Muscle layer of colon (tissue), 2 donors: ENCODE results near the gene UCHL5.
A peak's percentile ranks its signal among the peaks of the same experiment; 100 is the strongest.
"Not testable (repeated sequence)": the region's sequence is repeated elsewhere in the genome, so short reads cannot be mapped to it uniquely, and the experiment has no call there.

Source experiments
- H3K27ac ChIP-seq: one replicate; pipeline ENCODE4 v1.7.0; 2013; ENCODE audit warnings: low read depth, mild to moderate bottlenecking, low read length, moderate library complexity
- H3K27me3 ChIP-seq, 2 donors: one replicate each; pipeline ENCODE4 v1.7.0; 2013; ENCODE audit warnings: low read length in 2 of 2, mild to moderate bottlenecking in 2 of 2; ENCODE audit not compliant: insufficient read depth in 2 of 2, control insufficient read depth in 1 of 2
- H3K36me3 ChIP-seq: one replicate; pipeline ENCODE4 v1.7.0; 2013; ENCODE audit warnings: mild to moderate bottlenecking, low read length; ENCODE audit not compliant: insufficient read depth
- H3K4me1 ChIP-seq: one replicate; pipeline ENCODE4 v1.7.0; 2013; ENCODE audit warnings: mild to moderate bottlenecking, low read length; ENCODE audit not compliant: insufficient read depth
- H3K4me3 ChIP-seq, 2 donors: one replicate each; pipeline ENCODE4 v1.7.0; 2013; ENCODE audit warnings: low read length in 2 of 2, low read depth in 1 of 2, mild to moderate bottlenecking in 1 of 2, moderate library complexity in 1 of 2
- H3K9ac ChIP-seq: one replicate; pipeline ENCODE4 v1.7.0; 2013; ENCODE audit warnings: low read length
- H3K9me3 ChIP-seq: one replicate; pipeline ENCODE4 v1.7.0; 2013; ENCODE audit warnings: mild to moderate bottlenecking, low read length
- donor health status: abdominal sarcoma.
- donor health status: Adenocarcinoma of cecum.

The UCHL5 gene

DNA sequence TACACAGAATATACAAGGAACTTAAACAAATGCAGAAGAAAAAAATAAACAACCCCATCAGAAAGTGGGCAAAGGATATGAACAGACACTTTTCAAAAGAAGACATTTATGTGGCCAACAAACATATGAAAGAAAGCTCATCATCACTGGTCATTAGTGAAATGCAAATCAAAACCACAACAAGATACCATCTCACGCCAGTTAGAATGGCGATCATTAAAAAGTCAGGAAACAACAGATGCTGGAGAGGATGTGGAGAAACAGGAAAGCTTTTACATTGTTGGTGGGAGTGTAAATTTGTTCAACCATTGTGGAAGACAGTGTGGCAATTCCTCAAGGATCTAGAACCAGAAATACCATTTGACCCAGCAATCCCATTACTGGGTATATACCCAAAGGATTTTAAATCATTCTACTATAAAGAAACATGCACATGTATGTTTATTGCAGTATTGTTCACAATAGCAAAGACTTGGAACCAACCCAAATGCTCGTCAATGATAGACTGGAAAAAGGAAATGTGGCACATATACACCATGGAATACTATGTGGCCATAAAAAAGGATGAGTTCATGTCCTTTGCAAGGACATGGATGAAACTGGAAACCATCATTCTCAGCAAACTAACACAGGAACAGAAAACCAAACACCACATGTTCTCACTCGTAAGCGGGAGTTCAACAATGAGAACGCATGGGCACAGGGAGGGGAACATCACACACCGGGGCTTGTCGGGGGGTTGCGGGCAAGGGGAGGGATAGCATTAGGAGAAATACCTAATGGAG, 26.3 kb downstream of the UCHL5 start:
- not testable (repeated sequence) for H3K9ac ChIP-seq, H3K4me1 ChIP-seq, H3K4me3 ChIP-seq, H3K27ac ChIP-seq, H3K27me3 ChIP-seq, H3K36me3 ChIP-seq, H3K9me3 ChIP-seq

DNA sequence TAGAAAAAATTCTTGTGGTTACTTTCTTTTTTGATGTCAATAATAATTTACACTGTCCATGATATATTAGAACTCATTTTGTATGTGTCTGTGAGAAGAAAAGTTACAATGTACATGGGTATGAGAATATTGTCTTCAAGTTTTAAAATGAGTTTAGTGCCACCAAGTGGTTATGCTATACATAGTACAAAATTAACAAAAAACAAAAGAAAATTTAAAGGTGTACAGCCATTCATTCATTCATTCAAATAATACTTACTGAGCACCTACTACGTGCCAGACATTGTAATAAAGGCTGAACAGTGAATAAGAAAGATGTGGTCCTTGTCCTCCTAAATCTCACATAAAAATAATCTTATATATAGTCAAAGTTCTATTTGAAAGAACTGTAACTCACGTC, 27.7 kb downstream of the UCHL5 start:
- H3K36me3 ChIP-seq: no peaks in the 10 kb centered on the region
- no peak overlapping the region for H3K27ac ChIP-seq
- H3K9me3 ChIP-seq: no peaks in the 10 kb centered on the region
- no peaks in the 10 kb centered on the region for H3K27me3 ChIP-seq
- no peak overlapping the region for H3K4me3 ChIP-seq
- no peaks in the 10 kb centered on the region for H3K4me1 ChIP-seq
- no peak overlapping the region for H3K9ac ChIP-seq

DNA sequence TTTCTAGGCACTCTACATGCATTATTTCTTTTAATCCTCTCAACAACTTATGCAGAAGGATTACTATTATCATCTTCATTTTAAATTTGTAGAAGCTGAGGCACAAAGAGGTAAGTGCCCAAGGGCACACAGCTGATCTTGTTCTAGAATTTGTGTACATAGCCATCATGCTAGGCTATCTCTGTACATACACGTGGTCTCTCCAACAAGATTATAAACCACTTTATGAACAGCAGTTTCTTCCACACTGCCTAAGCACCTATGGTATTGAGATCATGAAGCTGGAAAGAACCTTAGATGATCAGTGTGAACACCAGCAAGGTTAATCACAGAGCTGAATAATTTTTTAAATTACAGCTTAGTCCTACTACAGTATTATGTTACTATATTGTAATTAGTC, 28.9 kb downstream of the UCHL5 start:
- H3K36me3 ChIP-seq: peaks cover 3% of the 10 kb centered on the region
- no peak overlapping the region for H3K9ac ChIP-seq
- no peaks in the 10 kb centered on the region for H3K27me3 ChIP-seq
- H3K4me3 ChIP-seq: no peak overlapping the region
- H3K4me1 ChIP-seq: no peaks in the 10 kb centered on the region
- H3K27ac ChIP-seq: no peak overlapping the region
- no peaks in the 10 kb centered on the region for H3K9me3 ChIP-seq

DNA sequence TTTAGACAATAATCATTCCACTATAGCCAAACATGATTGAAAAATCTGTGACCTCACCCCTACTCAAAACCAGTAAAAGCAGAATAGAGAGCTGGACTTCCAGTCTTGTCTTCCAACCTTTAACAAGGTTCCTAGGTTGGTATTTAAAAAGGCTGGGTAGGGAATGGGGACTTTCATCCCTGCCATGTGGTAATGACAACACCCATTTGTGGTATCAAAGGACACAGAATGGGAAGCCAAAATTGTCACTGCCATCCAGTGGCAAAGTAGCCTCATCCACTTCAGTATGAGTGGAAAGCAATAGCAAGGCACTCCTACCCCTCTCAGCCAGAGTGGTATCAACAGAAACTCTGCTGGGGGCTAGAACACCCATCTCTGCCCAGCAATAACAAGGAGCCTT, 33.9 kb downstream of the UCHL5 start:
- Histone ChIP-seq H3K9me3 (no peaks in the 10 kb centered on the region), H3K4me3 (no peak overlapping the region), H3K36me3 (peaks cover 9% of the 10 kb centered on the region), H3K27ac (no peak overlapping the region), H3K27me3 (no peaks in the 10 kb centered on the region), H3K9ac (no peak overlapping the region), H3K4me1 (no peaks in the 10 kb centered on the region)

DNA sequence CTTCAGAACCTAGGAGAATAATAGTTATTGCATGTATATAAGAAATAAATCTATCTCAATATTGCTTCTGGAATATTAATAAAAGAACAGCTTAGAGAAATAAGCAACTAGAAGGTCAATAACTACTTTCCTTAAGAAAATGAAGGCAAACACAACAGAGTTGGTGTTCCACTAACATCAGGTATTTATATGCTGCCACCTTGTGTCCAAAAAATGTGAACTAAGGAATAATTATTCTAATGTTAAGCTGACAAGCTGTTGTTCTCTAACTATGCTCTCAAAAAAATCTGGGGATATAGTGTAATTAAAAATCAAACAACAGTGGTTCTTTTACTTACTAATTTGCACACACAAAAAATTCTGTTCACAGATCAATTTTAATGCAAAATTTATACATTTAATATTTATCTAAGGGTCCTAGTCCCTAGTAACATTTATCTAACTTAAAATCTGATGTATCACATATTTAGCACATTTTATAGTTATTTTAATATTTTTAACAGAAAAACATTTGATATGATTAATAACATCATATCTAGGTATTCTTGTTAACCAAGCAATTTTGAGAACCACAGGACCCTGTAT, 39.6 kb downstream of the UCHL5 start:
- Histone ChIP-seq H3K4me1 (peaks cover 9% of the 10 kb centered on the region), H3K36me3 (no peaks in the 10 kb centered on the region), H3K9me3 (no peaks in the 10 kb centered on the region), H3K4me3 (no peak overlapping the region), H3K27ac (peak overlapping the region; percentile 30), H3K27me3 (no peaks in the 10 kb centered on the region), H3K9ac (no peak overlapping the region)

DNA sequence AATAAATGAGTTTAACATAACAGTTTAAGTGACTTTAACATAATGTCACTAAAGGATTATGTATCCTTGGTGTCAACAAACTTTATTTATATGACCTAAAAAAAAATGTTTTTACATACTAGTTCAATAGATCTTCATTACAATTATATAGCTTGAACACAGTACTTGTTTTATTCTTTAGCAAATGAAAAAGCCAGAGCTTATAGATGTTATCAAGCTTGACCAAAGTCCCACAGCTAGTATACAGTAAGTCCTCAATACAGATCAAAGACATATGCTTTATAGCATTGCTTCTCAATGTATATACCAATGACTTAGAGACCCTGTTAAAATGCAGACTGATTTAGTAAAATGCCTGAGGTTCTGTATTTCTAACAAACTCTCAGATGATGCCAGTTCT, 42.4 kb downstream of the UCHL5 start:
- H3K4me1 ChIP-seq: peaks cover 21% of the 10 kb centered on the region
- no peaks in the 10 kb centered on the region for H3K9me3 ChIP-seq
- H3K36me3 ChIP-seq: no peaks in the 10 kb centered on the region
- H3K27ac ChIP-seq: no peak overlapping the region
- H3K9ac ChIP-seq: no peak overlapping the region
- H3K4me3 ChIP-seq: no peak overlapping the region
- no peaks in the 10 kb centered on the region for H3K27me3 ChIP-seq

DNA sequence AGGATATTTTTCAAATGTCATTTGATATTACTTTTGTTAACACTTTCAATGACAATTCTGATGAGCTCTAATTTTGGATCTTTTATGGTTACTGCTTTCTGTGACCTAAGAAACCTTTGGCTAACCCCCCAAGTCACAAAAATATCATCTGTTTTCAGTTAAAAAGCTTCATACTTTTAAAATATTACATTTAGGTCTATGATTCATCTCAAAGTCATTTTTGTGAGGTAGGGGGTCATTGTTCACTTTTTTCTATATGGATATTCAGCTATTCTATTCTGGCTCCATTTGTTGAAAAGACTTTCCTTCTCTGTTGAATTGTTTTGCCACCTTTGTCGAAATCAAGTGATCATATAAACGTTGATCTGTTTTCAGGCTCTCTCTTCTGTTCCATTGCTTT, 44.8 kb downstream of the UCHL5 start:
- Histone ChIP-seq H3K27me3 (no peaks in the 10 kb centered on the region), H3K4me3 (no peak overlapping the region), H3K4me1 (peaks cover 21% of the 10 kb centered on the region), H3K27ac (peak overlapping the region; percentile 54), H3K9ac (no peak overlapping the region), H3K36me3 (no peaks in the 10 kb centered on the region), H3K9me3 (no peaks in the 10 kb centered on the region)

DNA sequence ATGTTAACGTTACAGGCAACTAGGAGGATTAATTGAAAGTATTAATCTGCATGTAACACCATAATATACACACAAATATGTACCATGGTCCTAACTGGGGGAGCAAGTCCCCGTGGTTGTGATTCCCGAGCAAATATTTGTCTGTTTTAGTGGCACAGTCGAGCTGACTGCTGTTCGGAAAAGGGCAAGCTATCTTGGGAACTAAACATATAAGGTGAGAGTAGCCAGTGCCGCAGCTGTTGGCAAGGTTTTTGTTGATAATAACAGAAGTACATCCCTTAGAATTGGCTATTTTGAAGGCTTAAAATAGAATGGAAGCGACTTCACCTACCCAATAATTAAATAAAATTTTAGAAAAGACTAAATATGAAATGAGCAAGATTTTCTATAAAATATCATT, 45.5 kb downstream of the UCHL5 start:
- H3K9me3 ChIP-seq: no peaks in the 10 kb centered on the region
- no peaks in the 10 kb centered on the region for H3K27me3 ChIP-seq
- peaks cover 21% of the 10 kb centered on the region for H3K4me1 ChIP-seq
- no peak overlapping the region for H3K9ac ChIP-seq
- H3K4me3 ChIP-seq: peak overlapping the region in 1 of 2 donors; percentile 38
- no peaks in the 10 kb centered on the region for H3K36me3 ChIP-seq
- H3K27ac ChIP-seq: peak overlapping the region; percentile 54

DNA sequence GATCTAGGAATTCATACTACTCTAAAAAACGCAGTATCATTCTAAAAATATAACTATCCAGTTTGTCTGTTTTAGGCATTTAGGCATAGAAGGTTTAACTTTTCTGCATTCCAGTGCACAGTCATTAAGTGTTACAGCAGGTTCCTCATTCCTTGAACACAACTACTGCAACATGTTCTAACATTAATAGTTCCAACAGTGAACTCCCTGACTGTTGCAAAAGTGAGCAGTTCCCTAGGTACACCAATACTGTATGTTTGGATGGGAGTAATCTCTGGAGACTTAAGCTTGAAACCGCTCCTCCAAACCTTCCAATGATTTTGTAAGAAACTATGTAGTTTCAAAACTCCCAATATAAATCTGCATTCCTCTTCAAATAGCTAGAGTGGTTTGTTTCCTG, 46.2 kb downstream of the UCHL5 start:
- H3K4me3 ChIP-seq: peak overlapping the region in 1 of 2 donors; percentile 38
- no peaks in the 10 kb centered on the region for H3K9me3 ChIP-seq
- peaks cover 21% of the 10 kb centered on the region for H3K4me1 ChIP-seq
- no peaks in the 10 kb centered on the region for H3K27me3 ChIP-seq
- no peak overlapping the region for H3K9ac ChIP-seq
- no peaks in the 10 kb centered on the region for H3K36me3 ChIP-seq
- H3K27ac ChIP-seq: peak overlapping the region; percentile 54

DNA sequence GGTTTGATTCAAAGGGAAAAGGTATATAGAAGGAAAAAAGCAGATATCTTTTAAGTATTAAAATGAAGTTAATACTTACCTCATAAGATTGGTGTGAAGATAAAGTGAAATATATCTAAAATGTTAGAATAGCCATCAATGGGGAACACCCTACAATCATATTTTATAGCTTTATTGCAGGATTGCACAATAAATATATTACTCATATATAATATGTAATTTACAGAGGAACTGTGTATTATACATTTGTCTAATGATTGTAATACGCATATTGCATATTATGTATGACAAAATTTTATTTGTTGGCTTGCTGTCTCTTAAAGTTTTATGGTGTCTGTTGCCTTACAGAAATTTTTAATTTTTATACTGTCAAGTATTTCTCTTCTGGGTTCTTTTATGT, 47.8 kb downstream of the UCHL5 start:
- H3K9ac ChIP-seq: no peak overlapping the region
- no peak overlapping the region for H3K27ac ChIP-seq
- no peaks in the 10 kb centered on the region for H3K27me3 ChIP-seq
- no peak overlapping the region for H3K4me3 ChIP-seq
- H3K36me3 ChIP-seq: no peaks in the 10 kb centered on the region
- H3K4me1 ChIP-seq: peaks cover 16% of the 10 kb centered on the region
- no peaks in the 10 kb centered on the region for H3K9me3 ChIP-seq

DNA sequence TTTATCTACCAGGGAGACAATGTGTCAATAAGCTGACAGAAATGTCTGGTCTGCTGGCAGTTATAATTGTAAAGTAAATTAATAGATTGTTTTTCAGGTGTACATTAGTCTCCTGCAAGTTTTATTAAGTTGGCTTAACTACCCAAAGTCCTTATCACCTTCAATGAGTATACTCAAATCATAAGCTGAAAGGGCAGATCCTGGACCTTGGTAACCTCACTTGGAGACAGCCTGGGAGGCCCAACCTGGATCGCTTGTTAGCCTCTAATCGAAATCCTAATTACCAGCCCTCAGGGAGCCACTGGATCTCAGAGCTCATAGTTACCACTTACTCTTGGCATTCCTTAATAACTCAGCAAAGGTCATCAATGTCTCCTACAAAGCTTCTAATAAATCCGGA, 49.7 kb downstream of the UCHL5 start:
- no peak overlapping the region for H3K27ac ChIP-seq
- H3K27me3 ChIP-seq: no peaks in the 10 kb centered on the region

DNA sequence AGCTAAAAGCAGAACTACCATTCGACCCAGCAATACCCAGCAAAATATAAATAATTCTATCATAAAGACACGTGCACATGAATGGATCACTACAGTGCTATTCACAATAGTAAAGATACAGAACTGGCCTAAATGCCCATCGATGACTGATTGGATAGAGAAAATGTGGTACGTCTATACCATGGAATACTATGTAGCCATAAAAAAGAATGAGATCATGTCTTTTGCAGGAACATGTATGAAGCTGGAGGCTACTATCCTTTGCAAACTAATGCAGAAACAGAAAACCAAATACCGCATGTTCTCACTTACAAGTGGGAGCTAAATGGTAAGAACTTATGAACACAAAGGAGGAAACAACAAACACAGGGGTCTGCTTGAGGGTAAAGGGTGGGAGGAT, 53.4 kb downstream of the UCHL5 start:
- no peak overlapping the region for H3K9ac ChIP-seq
- no peaks in the 10 kb centered on the region for H3K36me3 ChIP-seq
- no peak overlapping the region for H3K27ac ChIP-seq
- H3K4me3 ChIP-seq: no peak overlapping the region
- no peaks in the 10 kb centered on the region for H3K27me3 ChIP-seq
- no peaks in the 10 kb centered on the region for H3K4me1 ChIP-seq
- no peaks in the 10 kb centered on the region for H3K9me3 ChIP-seq

More for the DNA sequence above, 49.7 kb downstream of the UCHL5 start:
- Histone ChIP-seq H3K9ac (no peak overlapping the region), H3K4me1 (peaks cover 11% of the 10 kb centered on the region), H3K9me3 (no peaks in the 10 kb centered on the region), H3K36me3 (no peaks in the 10 kb centered on the region), H3K4me3 (no peak overlapping the region)
